Left lobe of liver (tissue), 2 donors: ENCODE data around the gene METTL26. TPM values are rescaled to one million over a fixed set of nuclear protein-coding genes. Genes with fewer than 3 reads are reported as not detected.

ENCODE experiments used
- ATAC-seq: fragments of 200-7000 bp; cut with Tn5 transposase; one replicate; pipeline ENCODE4 v1.9.1; 2020; ENCODE audit warnings: mild to moderate bottlenecking, moderate library complexity
- DNase-seq: peaks from one replicate; pipeline ENCODE4 v3.0.0-alpha.2; 2020; ENCODE audit warnings: low spot score
- total RNA-seq: library from RNA; stranded (reverse); gene quantifications from one replicate; pipeline ENCODE4 v1.2.1, GENCODE V29; 2021
- donor health status: DM: no; HTN: no; CAD: no; lungs with moderate emphysema.
- donor health status: DM: no; HTN: yes; CAD: no.

Gene METTL26
- total RNA-seq, 1 donor from 2014 or later, result 33.2 TPM

DNA sequence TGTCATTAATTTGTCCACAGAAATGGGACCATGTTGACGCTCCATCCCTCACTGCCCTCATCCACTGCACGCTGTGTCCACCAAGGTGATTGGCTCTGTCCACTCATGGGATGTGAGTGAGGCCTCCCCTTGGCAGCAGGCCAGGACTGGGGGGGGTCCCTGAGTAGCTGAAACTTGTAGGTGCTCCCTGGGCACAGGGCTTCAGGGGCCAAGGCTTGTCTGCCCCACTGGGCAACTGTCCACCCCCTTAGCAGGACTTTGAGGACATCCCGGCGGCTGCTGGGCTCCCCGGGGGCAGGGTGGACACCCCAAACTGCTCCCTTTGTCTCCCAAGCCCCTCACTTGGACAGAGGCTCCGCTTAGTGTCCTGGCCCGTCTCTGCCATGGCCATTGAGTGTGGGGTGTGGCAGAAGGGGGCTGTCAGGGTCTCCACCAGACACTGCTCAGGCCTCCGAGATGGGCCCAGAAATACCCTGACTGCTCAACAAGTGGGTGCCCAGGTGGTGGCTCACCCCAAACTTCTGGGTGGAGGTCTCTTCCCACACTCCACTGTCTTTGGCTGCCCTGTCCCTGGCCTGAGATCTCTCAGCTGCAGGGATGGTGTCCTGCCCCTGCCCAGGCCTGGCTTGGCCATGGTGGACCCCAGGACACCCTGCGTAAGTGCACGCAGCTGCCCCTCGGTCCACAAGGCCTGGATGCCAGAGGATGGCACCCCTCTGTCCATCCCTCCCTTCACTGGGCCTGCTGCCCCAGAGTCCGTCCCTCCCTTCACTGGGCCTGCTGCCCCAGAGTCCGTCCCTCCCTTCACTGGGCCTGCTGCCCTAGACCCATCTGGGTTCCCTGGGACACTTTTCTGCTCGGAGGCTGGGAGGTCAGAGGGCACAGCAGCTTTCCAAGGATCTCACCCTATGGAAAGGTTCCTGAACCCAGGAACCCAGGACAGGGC is 49.2 kb downstream of the METTL26 start:
- ATAC-seq (peak; percentile 45), DNase-seq (peak; percentile 88)

DNA sequence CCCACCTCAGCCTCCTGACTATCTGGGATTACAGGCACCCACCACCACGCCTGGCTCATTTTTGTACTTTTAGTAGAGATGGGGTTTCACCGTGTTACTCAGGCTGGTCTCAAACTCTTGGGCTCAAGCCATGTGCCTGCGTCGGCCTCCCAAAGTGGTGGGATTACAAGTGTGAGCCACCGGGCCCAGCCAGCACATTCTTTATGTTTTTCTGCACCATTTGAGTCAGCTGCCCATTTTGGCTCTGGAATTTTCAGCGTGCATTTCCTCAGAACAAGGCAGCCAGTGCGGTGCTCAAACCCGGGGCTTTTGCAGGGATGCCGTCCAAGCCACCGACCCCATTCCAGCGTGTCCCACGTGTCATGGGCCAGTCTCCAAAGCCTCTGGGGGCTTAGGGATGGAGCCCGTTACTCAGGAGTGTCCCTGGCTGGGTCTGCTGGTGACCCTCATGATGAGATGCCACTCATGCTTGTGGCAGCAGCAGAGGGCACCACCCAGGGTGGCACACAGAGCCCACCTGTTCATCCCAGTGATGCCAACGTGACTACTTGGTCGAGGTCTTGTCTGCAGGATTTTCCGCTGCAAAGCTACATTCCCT is 50.0 kb downstream of the METTL26 start:
- DNase-seq, result no peak
- ATAC-seq, result no peak

DNA sequence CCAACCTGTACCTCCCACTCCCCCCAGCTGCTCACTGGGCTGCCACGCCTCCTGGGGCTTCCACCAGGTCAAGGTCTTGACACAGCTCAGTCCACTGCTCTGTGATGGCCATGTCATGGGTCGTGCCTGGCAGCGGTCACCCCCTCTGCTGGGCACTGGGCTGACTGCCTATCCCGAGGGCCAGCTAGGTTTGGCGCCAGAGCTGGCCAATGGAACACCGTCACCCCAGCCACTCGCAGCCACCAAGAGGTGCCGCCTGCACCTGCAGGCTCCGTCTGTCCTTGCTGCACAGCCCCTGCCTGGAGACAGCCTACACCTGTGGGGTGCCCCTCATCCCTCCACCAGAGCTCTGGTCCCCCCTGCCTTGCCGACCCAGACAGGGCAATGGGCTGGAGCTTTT is 50.8 kb downstream of the METTL26 start:
- ATAC-seq (peak; percentile 9), DNase-seq (peak; percentile 82)

Other genes starting within 250 kb of the METTL26 start
- 64.9 TPM for gene NME4, start 239.1 kb downstream of the METTL26 start, total RNA-seq
- gene DECR2, start 234.4 kb downstream of the METTL26 start, total RNA-seq, result 109 TPM
- 24.1 TPM for gene RAB11FIP3, start 210.7 kb downstream of the METTL26 start, total RNA-seq
- gene CAPN15, start 108.6 kb downstream of the METTL26 start, total RNA-seq, result 31.6 TPM
- not detected for gene PRR35, start 75.9 kb downstream of the METTL26 start, total RNA-seq
- 0.28 TPM for gene NHLRC4, start 69.3 kb downstream of the METTL26 start, total RNA-seq
- gene PIGQ, start 66.3 kb downstream of the METTL26 start, total RNA-seq, result 42.1 TPM
- gene RAB40C, start 46.2 kb downstream of the METTL26 start, total RNA-seq, result 15.5 TPM
- 0.96 TPM for gene WFIKKN1, start 5.3 kb downstream of the METTL26 start, total RNA-seq
- gene MCRIP2, start 5.5 kb upstream of the METTL26 start, total RNA-seq, result 101 TPM
- 17.2 TPM for gene WDR90, start 13.1 kb upstream of the METTL26 start, total RNA-seq
- 57.9 TPM for gene RHOT2, start 31.8 kb upstream of the METTL26 start, total RNA-seq
- 1.1 TPM for gene RHBDL1, start 39.4 kb upstream of the METTL26 start, total RNA-seq
- gene STUB1, start 44.1 kb upstream of the METTL26 start, total RNA-seq, result 56.2 TPM
- gene JMJD8, start 48.0 kb upstream of the METTL26 start, total RNA-seq, result 40.5 TPM
- 12.2 TPM for gene WDR24, start 54.1 kb upstream of the METTL26 start, total RNA-seq
- 0.30 TPM for gene FBXL16, start 69.5 kb upstream of the METTL26 start, total RNA-seq
- gene METRN, start 78.8 kb upstream of the METTL26 start, total RNA-seq, result 60.0 TPM
- 37.1 TPM for gene ANTKMT, start 84.8 kb upstream of the METTL26 start, total RNA-seq
- gene CCDC78, start 90.1 kb upstream of the METTL26 start, total RNA-seq, result 0.38 TPM
- gene HAGHL, start 90.8 kb upstream of the METTL26 start, total RNA-seq, result 1.2 TPM
- 18.3 TPM for gene CIAO3, start 104.7 kb upstream of the METTL26 start, total RNA-seq
- 0.08 TPM for gene MSLN, start 124.4 kb upstream of the METTL26 start, total RNA-seq
- 9.0 TPM for gene RPUSD1, start 152.1 kb upstream of the METTL26 start, total RNA-seq
- gene CHTF18, start 152.3 kb upstream of the METTL26 start, total RNA-seq, result 6.4 TPM
- gene GNG13, start 164.4 kb upstream of the METTL26 start, total RNA-seq, result not detected